Epithelial cell of esophagus (primary cell): ENCODE measurements around the gene BLID.

Experiments
- DNase-seq: peaks from one replicate; pipeline ENCODE4 v3.0.0; 2010; ENCODE audit warnings: low read depth
- H3K4me3 ChIP-seq: 2 replicates; pipeline ENCODE4 v1.5.1; 2011; ENCODE audit warnings: mild to moderate bottlenecking, low read length, control low read depth
- TF ChIP-seq, protein P1 (sequence below): IDR thresholded peaks from 2 replicates; pipeline ENCODE4 v1.5.1; 2011; ENCODE audit warnings: low read depth, mild to moderate bottlenecking, low read length, control low read depth, inconsistent platforms; ENCODE audit not compliant: insufficient read depth; ENCODE audit errors: missing control alignments

The BLID gene

DNA sequence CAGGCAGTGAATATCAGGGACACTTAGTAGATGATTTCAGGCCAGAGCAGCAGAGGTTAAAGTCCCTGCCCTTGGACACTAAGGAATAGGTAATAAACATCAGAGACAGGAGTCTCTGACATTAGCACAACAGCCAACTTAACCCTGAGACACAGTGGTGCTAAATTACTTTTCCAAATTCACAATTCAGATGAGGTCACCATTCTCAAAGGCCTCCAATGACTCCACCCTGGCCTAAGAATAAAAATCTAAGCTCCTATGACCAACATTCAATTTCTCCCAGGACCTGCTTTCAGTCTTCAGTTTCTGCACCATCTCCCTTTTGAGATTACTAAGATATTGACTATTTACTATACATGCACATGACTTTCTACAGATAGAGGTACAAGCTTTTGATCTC, 42.0 kb downstream of the BLID start:
- TF ChIP-seq, protein P1, sequence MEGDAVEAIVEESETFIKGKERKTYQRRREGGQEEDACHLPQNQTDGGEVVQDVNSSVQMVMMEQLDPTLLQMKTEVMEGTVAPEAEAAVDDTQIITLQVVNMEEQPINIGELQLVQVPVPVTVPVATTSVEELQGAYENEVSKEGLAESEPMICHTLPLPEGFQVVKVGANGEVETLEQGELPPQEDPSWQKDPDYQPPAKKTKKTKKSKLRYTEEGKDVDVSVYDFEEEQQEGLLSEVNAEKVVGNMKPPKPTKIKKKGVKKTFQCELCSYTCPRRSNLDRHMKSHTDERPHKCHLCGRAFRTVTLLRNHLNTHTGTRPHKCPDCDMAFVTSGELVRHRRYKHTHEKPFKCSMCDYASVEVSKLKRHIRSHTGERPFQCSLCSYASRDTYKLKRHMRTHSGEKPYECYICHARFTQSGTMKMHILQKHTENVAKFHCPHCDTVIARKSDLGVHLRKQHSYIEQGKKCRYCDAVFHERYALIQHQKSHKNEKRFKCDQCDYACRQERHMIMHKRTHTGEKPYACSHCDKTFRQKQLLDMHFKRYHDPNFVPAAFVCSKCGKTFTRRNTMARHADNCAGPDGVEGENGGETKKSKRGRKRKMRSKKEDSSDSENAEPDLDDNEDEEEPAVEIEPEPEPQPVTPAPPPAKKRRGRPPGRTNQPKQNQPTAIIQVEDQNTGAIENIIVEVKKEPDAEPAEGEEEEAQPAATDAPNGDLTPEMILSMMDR: no peak
- H3K4me3 ChIP-seq: no peak overlapping the region
- DNase-seq: no peak

DNA sequence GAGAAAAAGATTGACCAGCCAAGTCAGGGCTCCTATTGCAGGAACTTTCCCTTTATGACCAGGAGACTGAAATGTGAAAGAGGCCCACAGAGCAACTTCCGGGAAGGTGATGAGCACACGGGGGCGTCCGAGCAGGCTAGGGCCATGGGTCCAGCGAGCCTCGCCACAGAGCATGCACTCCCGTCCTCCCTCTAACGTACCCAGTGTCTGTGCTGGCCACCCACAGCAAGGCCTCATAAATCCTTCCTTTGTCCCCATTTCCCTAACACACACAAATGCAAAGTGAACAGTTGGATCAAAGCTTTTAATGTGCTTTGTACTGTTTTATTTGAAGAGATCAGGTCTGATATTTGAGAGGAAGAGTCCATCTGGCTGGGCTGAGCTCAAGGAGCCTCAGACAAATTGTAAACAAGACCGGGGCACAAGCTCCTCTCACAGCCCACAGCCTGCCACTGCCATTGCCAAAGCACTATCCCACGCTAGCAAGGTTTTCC, 44.3 kb downstream of the BLID start:
- TF ChIP-seq, protein P1: no peak
- DNase-seq: no peak

DNA sequence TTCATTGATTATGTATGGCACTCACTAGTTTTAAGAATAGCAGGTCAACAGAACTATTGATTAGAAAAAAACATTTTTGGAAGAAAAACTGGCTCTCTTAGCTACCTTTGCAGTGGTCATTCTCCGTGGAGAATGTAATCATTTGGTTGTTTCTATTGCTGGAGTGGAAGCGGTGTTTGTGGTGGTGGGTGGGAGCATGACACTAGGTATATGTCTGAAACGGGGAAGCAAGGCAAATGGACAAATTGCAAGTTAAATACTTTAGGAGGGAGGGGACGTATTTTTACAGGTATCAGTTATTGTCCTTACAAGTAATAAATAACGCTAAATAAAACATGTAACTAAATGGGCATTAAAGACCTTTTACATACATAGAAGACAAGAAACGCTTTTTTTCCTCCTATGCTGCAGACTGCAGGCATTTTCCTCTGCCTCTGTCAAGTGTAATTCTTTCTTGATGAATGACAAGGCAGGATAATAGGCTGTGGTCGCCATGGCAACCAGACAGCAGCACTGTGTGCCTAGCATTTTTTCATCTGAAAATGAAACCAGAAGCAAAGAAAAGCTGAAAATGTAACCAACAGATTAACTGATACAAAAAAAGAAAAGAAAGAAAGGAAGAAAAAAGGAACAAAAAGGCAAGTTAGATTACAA, 46.2 kb downstream of the BLID start:
- TF ChIP-seq, protein P1: no peak
- peak; percentile 56 for DNase-seq
- no peak overlapping the region for H3K4me3 ChIP-seq

More for the DNA sequence above, 44.3 kb downstream of the BLID start:
- no peak overlapping the region for H3K4me3 ChIP-seq

DNA sequence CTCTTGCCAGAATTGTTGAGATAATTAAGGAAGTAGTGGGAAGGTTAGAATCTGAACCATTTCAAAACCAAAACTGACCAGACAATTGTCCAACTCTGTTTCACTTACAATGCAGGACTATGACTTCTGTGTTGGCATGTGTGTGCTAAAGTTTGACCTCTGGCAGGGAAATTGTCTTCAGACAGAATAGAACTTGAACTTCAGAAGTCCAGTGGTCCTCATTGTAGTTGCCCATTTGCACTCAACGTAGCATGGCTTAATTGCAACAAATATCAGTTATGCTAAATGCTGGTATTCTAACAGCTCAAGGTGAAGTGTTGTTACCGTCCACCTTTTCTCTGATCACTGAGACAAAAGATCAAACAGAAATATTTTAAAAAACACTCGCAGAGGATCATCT, 47.2 kb downstream of the BLID start:
- TF ChIP-seq, protein P1: no peak
- H3K4me3 ChIP-seq: no peak overlapping the region
- no peak for DNase-seq

- TF ChIP-seq, protein P1: no peak
- H3K4me3 ChIP-seq: no peak overlapping the region
- DNase-seq: no peak
These were observed 47.9 kb downstream of the BLID start for GRCh38 chr11:122068141-122068540.
